ENCODE measurements around the gene ST6GAL2.
A peak's percentile ranks its signal among the peaks of the same experiment; 100 is the strongest.

Gene ST6GAL2

DNA sequence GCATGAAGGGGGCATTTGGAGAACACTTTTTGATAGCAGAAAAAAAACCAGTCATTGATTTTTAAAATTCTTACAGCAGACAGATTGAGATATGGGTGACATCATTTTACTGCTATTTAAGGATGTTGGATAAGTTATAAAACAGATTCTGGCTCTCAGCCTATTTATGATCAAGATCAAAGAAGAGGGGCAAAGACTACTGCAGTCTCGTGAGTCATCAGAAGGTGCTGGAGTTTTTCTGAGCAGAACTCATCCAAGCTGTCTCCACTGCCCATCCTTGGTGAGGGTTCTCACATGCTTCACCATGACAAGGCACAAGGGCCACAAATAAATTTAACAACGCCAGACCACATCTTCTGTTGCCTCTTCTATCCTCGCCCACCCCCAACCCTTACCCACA, 58.8 kb downstream of the ST6GAL2 start:
- no peak for DNase-seq (ENCODE audit: low read depth, low spot score)

DNA sequence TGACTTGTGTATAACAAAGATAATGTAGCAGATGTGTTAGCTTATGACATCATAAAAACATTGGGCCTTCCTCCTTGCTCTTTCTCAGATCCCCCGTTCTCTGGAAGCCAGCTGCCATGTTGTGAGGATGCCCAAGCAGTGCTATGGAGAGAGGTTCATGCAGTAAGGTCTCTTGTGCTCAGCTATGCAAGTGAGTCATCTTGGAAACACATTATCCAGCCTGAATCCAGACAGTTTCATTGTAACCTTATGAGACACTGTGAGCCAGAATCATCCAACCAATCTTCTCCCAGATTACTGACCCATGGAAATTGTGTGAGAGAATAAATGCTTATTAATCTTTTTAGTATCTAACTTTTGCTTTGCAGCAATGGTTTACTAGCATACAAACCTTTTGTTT, 60.8 kb downstream of the ST6GAL2 start:
- DNase-seq (ENCODE audit: low read depth, low spot score): no peak

DNA sequence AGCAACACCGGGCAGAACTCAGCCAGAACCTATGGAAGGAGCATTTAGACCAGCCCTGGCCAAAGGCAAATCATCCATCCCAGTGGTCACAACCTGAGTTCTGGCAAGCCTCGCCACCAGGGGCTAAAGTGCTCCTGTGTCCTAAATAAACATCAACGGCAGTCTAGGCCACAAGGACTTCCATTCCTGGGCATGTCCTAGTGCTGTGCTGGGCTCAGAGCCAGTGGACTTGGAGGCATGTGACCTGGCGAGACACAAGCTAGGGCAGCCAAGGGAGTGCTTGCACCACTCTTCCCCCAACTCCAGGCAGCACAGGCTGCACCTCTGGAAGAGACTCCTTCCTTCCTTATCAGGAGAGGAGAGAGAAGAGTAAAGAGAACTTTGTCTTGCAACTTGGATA, 69.0 kb downstream of the ST6GAL2 start:
- no peak for DNase-seq (ENCODE audit: low read depth, low spot score)

DNA sequence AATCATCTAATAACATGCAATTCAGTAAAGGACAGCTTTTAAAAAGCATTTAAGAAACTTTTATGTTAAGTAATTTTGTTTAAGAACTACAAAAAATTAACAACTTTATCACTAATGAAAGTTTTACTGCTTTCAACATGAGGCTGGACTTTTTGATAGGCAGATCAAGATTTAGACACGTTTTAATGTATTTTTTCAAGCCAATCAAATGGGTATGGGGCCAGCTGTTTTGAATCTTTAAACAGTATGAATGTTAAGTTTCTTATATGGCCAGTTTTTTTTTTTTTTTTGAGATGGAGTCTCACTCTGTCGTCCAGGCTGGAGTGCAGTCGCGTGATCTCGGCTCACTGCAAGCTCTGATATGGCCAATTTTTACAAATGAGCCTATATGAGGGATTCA, 73.1 kb downstream of the ST6GAL2 start:
- DNase-seq (ENCODE audit: low read depth, low spot score): no peak

DNA sequence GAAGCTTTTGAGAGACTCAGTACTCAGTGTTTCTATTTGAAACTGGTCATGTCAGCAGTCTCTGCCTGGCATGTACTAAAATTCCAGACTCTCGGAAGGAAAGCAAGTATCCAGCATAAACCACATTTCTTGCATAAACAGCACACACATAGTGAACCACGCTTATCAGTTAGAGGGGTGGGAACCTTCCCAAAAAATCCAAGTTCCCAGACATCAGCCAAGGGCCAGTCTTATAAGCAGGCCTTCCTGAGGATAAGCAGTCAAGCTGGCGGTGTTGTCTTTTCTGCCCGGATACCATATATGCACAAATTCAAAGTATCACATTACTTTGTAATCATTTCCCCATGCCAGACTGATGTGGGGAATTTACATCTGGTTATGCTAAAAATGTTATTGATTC, 73.6 kb downstream of the ST6GAL2 start:
- DNase-seq (ENCODE audit: low read depth, low spot score): peak; percentile 47

DNA sequence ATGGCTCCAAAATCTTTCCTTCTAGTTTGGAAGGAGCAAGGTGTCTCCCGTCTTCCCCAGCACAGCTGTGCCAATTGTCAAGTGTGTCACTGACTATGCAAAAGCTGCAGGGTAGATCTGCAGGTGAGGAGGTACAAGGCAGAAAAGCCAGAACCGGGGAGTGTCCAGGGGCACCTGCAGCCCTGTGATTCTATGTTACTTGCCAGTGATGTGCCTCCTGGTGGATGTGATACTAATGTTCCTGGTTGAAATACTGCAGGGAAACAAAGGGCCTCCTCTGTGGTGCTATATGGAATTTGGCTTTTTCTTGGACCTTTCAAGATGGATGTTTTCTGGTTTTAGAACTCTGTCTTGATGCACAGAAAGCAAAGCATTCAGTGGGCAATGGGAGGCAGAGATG, 80.3 kb downstream of the ST6GAL2 start:
- DNase-seq (ENCODE audit: low read depth, low spot score): no peak

DNA sequence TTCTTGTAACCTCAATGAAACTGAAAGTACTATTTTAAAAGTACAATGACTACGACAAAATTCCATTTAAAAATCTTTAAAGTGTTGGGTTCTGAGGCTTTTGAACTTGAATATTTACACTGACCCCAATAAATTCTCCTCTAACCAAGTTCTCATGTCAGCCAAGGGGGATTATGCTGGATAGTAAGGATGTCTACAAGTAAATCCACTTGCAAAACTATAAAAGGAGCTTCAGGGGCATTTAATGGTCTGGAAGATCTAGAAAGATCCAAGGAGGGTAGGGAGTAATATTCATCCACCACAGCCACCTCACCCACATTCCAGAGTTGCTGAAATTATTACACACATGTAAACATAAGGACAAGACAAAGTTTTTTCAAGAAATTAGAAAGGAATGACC, 81.8 kb downstream of the ST6GAL2 start:
- no peak for DNase-seq (ENCODE audit: low read depth, low spot score)

DNA sequence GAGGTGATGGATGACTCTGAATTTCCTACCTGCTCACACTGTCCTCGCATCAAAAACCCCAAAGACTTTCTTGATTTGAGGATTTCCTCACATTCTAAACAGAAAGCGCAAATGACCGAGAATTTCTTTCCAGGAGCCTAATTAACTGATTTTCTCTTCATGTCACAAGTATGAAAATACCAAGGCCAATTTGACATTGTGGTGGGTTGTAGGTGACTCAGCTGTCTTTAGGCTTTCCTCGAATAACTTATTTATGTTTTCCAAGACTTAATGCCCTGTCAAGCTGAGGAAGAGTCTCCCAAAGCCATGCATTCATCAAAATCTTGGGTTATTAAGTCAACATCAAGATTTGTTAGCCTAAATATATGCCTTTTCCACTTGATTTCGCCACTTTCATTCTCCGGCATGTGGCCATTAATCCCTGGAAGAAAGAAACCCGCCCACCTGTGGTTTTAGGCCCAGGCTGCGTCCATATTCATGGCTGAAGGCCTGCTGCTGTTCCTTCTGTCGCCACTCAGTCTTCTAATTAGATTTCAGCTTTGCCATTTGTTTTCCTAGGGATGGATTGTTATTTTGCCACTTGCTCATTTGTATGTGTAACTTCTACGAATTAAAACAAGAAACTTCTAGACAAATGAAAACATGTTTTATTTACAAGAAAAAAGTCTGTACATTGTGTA, 84.9 kb downstream of the ST6GAL2 start:
- peak; percentile 33 for DNase-seq (ENCODE audit: low read depth, low spot score)

DNA sequence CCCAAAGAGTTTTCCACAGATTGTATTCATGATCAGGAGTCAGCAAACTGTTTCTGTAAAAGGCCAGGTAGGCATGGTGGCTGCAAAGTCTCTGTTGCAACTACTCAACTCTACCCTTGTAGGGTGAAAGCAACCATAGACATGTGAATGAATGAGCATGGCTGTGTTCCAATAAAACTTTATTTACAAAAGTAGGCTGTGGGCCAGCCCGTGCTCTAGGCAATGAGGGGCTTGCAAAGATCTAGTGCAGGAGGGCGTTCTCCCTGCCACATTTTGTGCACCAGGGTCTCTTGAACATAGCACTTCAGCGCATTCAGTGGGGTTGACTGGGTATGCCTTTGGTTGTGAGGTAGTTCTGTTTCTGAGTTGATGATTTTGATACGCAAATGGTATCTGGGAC, 85.8 kb downstream of the ST6GAL2 start:
- DNase-seq (ENCODE audit: low read depth, low spot score): no peak

DNA sequence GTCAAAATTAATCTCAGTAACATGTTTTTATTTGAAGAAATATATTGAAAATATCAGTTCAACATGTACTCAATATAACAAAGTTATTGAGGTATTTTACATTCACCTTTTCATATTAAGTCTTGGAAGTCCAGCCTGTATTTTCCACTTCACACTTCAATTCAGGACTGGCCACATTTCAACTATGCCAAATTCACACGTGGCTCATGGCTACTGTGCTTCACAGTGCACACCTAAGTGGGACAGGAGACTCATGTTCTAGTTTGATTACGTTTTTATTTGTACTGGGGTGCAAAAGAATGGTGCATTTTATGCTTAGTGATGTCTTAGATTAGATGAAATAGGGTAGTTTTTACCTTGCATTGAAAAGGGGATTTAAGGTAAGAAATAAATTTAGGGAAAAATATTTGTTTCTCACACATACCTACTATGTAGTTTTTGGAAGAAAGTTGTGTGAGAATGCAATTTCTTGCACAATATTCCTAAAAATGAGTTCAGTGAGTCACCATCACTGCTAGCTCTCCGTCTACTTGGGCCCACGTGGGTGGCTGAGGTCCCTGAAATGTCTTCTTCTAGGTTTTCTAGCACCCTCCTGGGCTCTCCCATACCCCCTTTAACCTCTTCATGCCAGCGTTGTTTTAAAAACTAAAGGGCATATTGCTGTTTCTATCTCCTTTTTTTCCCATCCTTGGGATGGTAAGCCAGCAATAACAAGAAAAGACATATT, 87.0 kb downstream of the ST6GAL2 start:
- DNase-seq (ENCODE audit: low read depth, low spot score): no peak

DNA sequence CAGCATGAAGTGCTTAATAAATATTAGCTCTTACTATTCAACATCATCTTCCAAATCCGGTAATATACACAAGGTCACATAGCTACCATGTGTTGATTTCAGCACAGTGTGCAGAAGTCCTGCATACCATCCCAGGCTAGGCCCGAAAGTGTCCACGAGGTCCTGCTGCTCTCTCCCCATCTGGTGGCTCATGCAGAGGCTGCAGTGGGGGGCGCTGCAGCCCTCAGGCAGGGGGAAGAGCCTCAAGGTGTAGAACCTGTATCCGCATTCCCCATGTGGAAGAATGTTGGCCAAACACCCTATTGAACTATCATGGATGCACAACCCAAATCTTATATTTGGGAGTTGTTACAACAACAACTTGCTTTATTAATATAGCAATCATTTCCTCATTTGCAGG, 88.5 kb downstream of the ST6GAL2 start:
- no peak for DNase-seq (ENCODE audit: low read depth, low spot score)

DNA sequence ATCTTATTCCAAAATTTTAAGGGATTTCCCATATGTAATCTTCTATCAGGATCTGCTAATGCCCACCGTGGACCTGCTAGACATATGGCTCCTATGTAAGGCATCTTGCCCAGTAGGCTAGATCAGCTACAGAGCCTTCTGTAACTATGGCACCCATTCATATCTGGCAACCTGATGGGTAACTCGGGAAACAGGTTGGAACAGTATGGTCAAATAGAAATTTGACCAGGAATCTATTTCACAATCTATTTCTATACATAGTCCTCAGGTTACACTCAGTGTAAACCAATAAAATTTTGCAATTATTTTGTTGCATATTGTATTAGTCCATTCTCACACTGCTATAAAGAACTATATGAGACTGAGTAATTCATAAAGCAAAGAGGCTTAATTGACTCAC, 93.3 kb downstream of the ST6GAL2 start:
- no peak for DNase-seq (ENCODE audit: low read depth, low spot score)

DNA sequence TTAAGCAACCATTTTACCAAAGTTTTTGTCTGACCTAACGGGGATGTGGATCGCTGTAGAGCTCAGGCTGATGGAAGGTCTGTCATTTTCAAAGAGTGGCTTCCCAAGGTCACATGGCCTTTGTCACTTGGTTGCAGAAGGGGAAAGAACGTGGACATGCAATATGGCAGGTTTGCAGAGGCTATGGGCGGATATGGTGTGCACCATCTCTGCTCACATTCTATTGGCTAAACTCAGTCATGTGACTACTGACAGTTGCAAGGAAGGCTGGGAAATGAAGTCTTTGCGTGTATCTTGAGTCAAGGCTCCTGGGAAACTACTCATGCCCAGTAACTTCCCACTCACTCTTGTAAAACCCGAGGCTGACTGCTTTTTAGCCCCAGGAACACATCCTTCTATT, 96.8 kb downstream of the ST6GAL2 start:
- DNase-seq (ENCODE audit: low read depth, low spot score): no peak

DNA sequence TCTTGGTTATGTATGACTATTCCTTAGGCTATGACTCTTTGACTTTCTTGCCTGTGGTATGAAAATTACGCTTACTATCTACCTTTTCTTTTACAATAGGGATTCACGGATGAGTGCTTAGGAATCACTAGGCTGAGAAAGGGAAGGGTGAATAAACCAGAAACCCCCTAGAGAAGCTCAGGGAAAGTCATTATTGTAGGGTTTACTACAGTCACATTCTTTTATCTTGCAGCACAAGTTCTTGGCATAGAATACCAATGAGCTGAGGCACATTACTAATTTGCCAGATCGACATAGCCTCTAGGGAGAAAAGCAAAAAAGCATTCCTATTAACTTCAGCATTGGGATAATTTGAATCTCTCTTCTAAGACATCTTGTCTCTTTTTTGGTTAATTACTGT, 103.3 kb downstream of the ST6GAL2 start:
- DNase-seq (ENCODE audit: low read depth, low spot score): no peak

DNA sequence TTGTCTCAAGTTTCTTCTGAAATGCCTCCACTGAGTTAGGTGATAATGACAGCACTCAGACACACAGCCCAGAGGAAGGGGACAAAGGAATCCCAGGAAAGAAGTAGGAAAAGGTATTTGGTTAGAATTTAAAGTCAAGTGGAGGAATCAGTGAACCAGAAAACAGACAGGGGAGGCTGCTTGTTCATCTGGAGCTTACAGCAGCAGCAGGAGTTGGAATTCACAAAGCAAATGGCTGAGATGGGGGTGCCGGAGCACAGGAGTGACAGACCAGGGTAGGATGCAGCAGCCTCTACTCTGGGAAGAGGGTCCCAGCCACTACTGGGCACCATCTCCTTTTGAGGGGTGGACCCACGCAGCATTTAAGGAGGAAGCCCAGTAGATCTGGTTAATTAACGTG, 104.8 kb downstream of the ST6GAL2 start:
- no peak for DNase-seq (ENCODE audit: low read depth, low spot score)

DNA sequence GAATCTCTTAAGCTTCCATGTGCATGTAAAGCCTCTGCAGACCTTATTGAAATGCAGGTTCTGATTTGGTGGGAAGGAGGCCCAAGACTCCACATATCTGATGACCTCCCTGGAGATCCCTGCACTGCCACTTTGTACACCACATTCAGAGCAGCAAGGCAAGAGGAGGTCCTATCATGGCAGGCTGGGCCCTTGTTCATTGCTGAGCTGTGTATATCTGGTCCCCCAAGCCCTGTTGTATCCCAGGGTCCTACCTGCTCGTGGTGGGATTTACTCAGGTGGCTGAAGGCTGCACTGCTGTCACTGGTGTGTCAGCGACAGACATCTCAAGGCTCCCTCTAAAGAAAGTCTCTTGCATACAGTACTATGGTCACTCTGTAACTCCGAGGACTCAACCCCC, 114.2 kb downstream of the ST6GAL2 start:
- no peak for DNase-seq (ENCODE audit: low read depth, low spot score)

DNA sequence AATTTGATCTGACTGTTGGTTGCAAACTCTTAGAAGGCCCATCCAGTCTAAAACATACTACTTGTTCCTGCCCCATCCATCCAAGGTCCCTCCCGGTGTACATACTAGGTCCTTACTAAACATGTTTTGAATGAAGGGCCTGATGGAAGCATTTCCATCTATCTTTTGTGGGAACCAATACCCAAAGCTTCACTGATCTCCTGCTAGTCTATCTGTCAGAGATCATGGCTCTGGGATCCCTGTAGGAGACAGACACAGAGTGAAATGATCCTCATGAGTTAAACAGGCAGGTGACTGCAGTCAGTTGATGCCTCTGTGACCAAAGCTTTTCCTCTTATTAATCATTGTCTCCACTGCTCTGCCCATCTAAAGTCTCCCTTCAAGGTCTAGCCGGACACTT, 115.0 kb downstream of the ST6GAL2 start:
- DNase-seq (ENCODE audit: low read depth, low spot score): no peak

DNA sequence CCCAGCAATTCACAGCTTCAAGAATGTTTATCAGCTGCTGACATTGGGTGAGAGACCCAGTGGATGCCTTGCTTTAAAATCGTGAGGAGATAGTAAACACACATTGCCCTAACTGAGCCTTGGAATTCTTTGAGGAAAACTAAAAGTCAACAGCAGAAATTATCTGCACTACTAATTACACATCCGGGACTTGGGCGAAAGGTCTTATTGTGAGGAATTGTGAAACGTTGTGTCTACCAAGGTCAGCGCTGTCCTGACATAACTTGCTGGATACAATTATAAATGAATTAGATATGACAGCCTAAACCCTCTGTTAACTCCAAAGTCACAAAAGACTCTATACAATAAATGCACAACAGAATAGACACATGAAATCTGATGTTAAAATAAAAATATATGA, 121.4 kb downstream of the ST6GAL2 start:
- no peak for DNase-seq (ENCODE audit: low read depth, low spot score)

DNA sequence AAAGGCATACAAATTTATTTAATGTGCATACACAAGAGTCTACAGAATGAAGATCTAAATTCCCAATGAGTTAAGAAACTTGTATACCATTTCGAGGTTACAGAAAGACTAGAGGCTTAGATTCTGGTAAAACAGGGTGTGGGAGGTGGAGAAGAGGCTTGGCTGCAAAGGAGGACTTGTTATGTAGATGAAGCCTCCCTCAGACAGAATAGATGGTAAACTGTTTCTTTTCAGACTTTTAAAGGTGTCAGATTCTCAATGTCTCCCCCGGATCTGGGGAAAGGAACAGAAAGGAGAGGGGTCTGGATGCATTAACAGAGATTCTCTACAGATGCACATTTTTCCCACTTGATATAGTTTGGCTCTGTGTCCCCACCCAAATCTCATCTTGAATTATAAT, 126.0 kb downstream of the ST6GAL2 start:
- DNase-seq (ENCODE audit: low read depth, low spot score): no peak

DNA sequence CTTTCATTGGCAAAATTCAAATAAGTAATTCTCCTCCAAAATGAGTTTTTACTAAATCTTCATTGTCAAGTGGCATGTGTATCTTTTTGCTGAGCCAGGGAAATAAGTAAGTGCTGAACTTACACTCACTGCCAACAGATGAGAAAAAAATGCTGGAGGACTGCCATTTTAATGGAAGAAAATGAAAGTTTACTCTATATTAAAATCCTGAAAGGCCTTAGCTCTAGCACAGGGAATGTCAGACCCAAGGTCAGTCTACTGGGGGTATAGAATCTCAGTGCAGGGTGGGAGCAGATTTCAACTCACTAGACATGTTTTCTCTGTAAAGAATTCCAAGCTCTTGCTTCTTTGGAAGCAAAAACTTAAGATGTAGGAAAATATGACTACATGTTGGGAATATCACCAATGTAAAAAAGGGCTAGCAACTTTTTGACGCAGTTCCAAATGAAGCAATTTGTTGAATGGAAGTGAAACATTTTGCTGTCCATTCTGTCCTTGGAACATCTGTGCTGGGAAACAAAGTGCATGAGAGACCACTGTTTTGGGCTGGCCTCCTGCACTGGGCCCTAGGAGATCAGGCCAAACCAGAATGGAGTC, 127.0 kb downstream of the ST6GAL2 start:
- DNase-seq (ENCODE audit: low read depth, low spot score): no peak

Data from astrocyte of the hippocampus (primary cell).